Trophoblast cell (in vitro differentiated cells and primary cell): ENCODE data around the gene DGKD.

ENCODE experiments used
- DNase-seq, 2 donors: peaks; one replicate each; pipeline ENCODE4 v3.0.0-alpha.2; 2016
- H2AFZ ChIP-seq: 2 replicates; pipeline ENCODE4 v1.6.1; 2013; ENCODE audit warnings: low read length, moderate library complexity, mild to moderate bottlenecking; ENCODE audit not compliant: insufficient read depth, poor library complexity
- H2AK5ac ChIP-seq: 2 replicates; pipeline ENCODE4 v1.6.1; 2013; ENCODE audit warnings: mild to moderate bottlenecking, low read length
- H2BK120ac ChIP-seq: 2 replicates; pipeline ENCODE4 v1.6.1; 2013; ENCODE audit warnings: low read length, mild to moderate bottlenecking, moderate library complexity; ENCODE audit not compliant: insufficient read depth, poor library complexity
- H2BK12ac ChIP-seq: 2 replicates; pipeline ENCODE4 v1.6.1; 2013; ENCODE audit warnings: mild to moderate bottlenecking, low read length, moderate library complexity
- H2BK5ac ChIP-seq: 2 replicates; pipeline ENCODE4 v1.6.1; 2013; ENCODE audit warnings: low read length, low read depth, moderate library complexity, mild to moderate bottlenecking; ENCODE audit not compliant: poor library complexity
- H3K14ac ChIP-seq: 2 replicates; pipeline ENCODE4 v1.6.1; 2013; ENCODE audit warnings: mild to moderate bottlenecking, low read length
- H3K18ac ChIP-seq: 2 replicates; pipeline ENCODE4 v1.6.1; 2013; ENCODE audit warnings: mild to moderate bottlenecking, low read length
- H3K23ac ChIP-seq: 2 replicates; pipeline ENCODE4 v1.6.1; 2013; ENCODE audit warnings: low read length
- H3K27ac ChIP-seq: 2 replicates; pipeline ENCODE4 v1.5.1; 2013; ENCODE audit warnings: low read depth, mild to moderate bottlenecking, inconsistent platforms, low read length, moderate library complexity
- H3K27me3 ChIP-seq: 2 replicates; pipeline ENCODE4 v1.6.1; 2013; ENCODE audit warnings: inconsistent platforms, mild to moderate bottlenecking, low read length, moderate library complexity; ENCODE audit not compliant: insufficient read depth
- H3K36me3 ChIP-seq, 2 experiments: 1 replicate in 1 of 2; 2 replicates in 1 of 2; pipeline ENCODE4 v1.6.1; 2013; ENCODE audit warnings: low read length in 2 of 2, mild to moderate bottlenecking in 2 of 2, moderate library complexity in 1 of 2; ENCODE audit not compliant: insufficient read depth in 2 of 2, control insufficient read depth in 1 of 2
- H3K4ac ChIP-seq: 2 replicates; pipeline ENCODE4 v1.6.1; 2013; ENCODE audit warnings: low read depth, mild to moderate bottlenecking, low read length, moderate library complexity
- H3K4me1 ChIP-seq, 2 experiments: 1 replicate in 1 of 2; 2 replicates in 1 of 2; pipeline ENCODE4 v1.6.1; 2013; ENCODE audit warnings: low read length in 2 of 2, mild to moderate bottlenecking in 2 of 2, moderate library complexity in 1 of 2; ENCODE audit not compliant: insufficient read depth in 2 of 2, control insufficient read depth in 1 of 2
- H3K4me2 ChIP-seq: 2 replicates; pipeline ENCODE4 v1.6.1; 2013; ENCODE audit warnings: inconsistent platforms, mild to moderate bottlenecking, low read length, moderate library complexity
- H3K4me3 ChIP-seq: 2 replicates; pipeline ENCODE4 v1.5.1; 2013; ENCODE audit warnings: mild to moderate bottlenecking, low read depth, low read length, inconsistent platforms
- H3K79me1 ChIP-seq: one replicate; pipeline ENCODE4 v1.6.1; 2013; ENCODE audit warnings: low read length
- H3K79me2 ChIP-seq: 2 replicates; pipeline ENCODE4 v1.6.1; 2013; ENCODE audit warnings: low read length, mild to moderate bottlenecking; ENCODE audit not compliant: control insufficient read depth, insufficient read depth, poor library complexity
- H3K9ac ChIP-seq: 2 replicates; pipeline ENCODE4 v1.6.1; 2013; ENCODE audit warnings: mild to moderate bottlenecking, low read length
- H3K9me3 ChIP-seq: 2 replicates; pipeline ENCODE4 v1.6.1; 2013; ENCODE audit warnings: low read depth, mild to moderate bottlenecking, control low read depth, inconsistent platforms, low read length; ENCODE audit not compliant: insufficient read depth
- H4K12ac ChIP-seq: 2 replicates; pipeline ENCODE4 v1.6.1; 2013; ENCODE audit warnings: low read depth, mild to moderate bottlenecking, low read length, moderate library complexity
- H4K8ac ChIP-seq: 2 replicates; pipeline ENCODE4 v1.6.1; 2013; ENCODE audit warnings: low read depth, mild to moderate bottlenecking, low read length, moderate library complexity
- H4K91ac ChIP-seq: one replicate; pipeline ENCODE4 v1.6.1; 2013; ENCODE audit warnings: low read depth, mild to moderate bottlenecking, low read length, moderate library complexity
- WGBS: extraction: QIAGEN DNeasy Blood & Tissue Kit; methylation state at CpG from one replicate; pipeline ENCODE4 v1.1.7; 2013; ENCODE audit warnings: missing lambda C conversion rate; ENCODE audit not compliant: insufficient read length, insufficient coverage; ENCODE audit errors: extremely low coverage; 5-methylcytosine and 5-hydroxymethylcytosine counted together

DGKD gene

DNA sequence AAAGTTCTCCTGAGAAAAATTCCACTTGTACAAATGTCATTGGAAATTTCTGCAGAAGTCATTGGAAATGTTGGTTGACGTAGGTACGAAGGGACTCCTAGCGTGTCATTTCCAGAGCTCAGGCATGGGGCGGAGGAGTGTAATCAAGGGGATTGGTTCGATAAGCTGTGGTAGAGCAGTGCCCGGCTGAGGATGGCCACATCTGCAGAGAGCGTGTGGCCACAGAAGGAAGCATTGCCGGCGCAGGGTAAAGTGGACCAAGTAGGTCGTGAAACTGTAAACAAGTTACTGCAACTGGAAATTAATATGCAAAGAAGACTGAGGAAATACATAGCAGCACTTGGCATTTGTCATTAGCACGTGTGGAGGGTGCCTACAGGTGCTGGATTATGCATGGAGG, 101.8 kb downstream of the DGKD start:
- no peak for DNase-seq
- Histone ChIP-seq H3K23ac (no peak overlapping the region), H3K4me3 (no peak overlapping the region), H2AK5ac (no peak overlapping the region), H3K27ac (no peak overlapping the region), H2AFZ (no peak overlapping the region), H4K91ac (no peak overlapping the region), H3K79me1 (no peaks in the 10 kb centered on the region), H3K4ac (no peak overlapping the region), H2BK120ac (no peak overlapping the region), H3K18ac (no peak overlapping the region), H3K79me2 (no peaks in the 10 kb centered on the region), H3K4me2 (no peak overlapping the region), H3K9me3 (no peaks in the 10 kb centered on the region), H3K4me1 (no peaks in the 10 kb centered on the region), H4K12ac (no peak overlapping the region), H2BK12ac (no peak overlapping the region), H4K8ac (no peak overlapping the region), H2BK5ac (no peak overlapping the region), H3K9ac (no peak overlapping the region), H3K36me3 (peaks cover 41 to 51% of the 10 kb centered on the region in 2 experiments), H3K14ac (no peak overlapping the region), H3K27me3 (no peaks in the 10 kb centered on the region)
- no CpG with 5 or more reads among the region's 11 CpGs for WGBS

DNA sequence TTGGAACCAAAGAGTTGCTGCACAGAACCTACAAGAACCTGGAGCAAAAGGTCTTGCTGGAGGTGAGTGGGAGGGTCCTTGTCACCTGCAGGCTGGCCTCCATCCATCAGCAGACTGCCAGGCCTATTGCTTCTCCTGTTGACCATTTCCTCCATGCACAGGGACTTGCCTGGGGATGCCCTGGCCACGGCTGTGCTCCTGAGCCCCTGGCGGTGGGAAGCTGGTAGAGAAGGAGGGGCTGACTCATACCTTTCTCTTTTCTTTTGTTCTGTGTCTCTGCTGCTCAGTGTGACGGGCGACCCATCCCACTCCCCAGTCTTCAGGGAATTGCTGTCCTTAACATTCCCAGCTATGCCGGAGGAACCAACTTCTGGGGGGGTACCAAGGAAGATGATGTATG, 102.6 kb downstream of the DGKD start:
- Histone ChIP-seq H4K12ac (no peak overlapping the region), H3K9me3 (no peaks in the 10 kb centered on the region), H4K91ac (no peak overlapping the region), H2BK12ac (no peak overlapping the region), H2AFZ (no peak overlapping the region), H2AK5ac (no peak overlapping the region), H3K27ac (no peak overlapping the region), H3K18ac (no peak overlapping the region), H2BK5ac (no peak overlapping the region), H3K79me1 (no peaks in the 10 kb centered on the region), H3K27me3 (no peaks in the 10 kb centered on the region), H4K8ac (no peak overlapping the region), H3K4me3 (no peak overlapping the region), H3K79me2 (no peaks in the 10 kb centered on the region), H3K4me2 (no peak overlapping the region), H3K14ac (no peak overlapping the region), H2BK120ac (no peak overlapping the region), H3K36me3 (peaks cover 48 to 58% of the 10 kb centered on the region in 2 experiments), H3K9ac (no peak overlapping the region), H3K4ac (no peak overlapping the region), H3K23ac (no peak overlapping the region), H3K4me1 (no peaks in the 10 kb centered on the region)
- DNase-seq: no peak
- no CpG with 5 or more reads among the region's 5 CpGs for WGBS

DNA sequence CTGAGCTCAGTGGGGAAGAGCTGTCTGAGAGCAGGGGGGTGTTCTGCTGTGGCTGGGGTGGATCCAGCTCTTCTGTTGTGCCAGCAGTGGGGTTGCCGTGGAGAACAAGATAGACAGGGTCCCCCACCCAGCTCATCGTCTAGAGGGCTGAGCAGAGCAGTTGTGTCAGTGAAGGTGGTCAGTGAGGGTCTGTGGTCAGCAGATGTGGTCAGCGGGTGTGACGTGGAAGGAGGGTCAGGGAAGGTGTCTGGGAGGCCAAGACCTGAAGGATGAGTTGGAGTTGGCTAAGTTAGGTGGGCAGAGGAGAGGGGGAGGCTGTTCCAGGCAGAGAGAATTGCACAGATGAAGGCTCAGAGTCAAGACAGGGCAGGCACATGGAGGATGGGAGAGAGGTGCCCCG, 103.1 kb downstream of the DGKD start:
- Histone ChIP-seq H3K79me1 (no peaks in the 10 kb centered on the region), H3K79me2 (no peaks in the 10 kb centered on the region), H3K18ac (no peak overlapping the region), H3K4me3 (no peak overlapping the region), H2BK5ac (no peak overlapping the region), H4K12ac (no peak overlapping the region), H2AFZ (no peak overlapping the region), H3K27ac (no peak overlapping the region), H3K36me3 (peaks cover 48 to 58% of the 10 kb centered on the region in 2 experiments), H3K14ac (no peak overlapping the region), H3K9me3 (no peaks in the 10 kb centered on the region), H3K4me2 (no peak overlapping the region), H2BK120ac (no peak overlapping the region), H4K8ac (no peak overlapping the region), H3K9ac (no peak overlapping the region), H2BK12ac (no peak overlapping the region), H2AK5ac (no peak overlapping the region), H3K4ac (no peak overlapping the region), H4K91ac (no peak overlapping the region), H3K27me3 (no peaks in the 10 kb centered on the region), H3K23ac (no peak overlapping the region), H3K4me1 (no peaks in the 10 kb centered on the region)
- DNase-seq: no peak
- no CpG with 5 or more reads among the region's 5 CpGs for WGBS

DNA sequence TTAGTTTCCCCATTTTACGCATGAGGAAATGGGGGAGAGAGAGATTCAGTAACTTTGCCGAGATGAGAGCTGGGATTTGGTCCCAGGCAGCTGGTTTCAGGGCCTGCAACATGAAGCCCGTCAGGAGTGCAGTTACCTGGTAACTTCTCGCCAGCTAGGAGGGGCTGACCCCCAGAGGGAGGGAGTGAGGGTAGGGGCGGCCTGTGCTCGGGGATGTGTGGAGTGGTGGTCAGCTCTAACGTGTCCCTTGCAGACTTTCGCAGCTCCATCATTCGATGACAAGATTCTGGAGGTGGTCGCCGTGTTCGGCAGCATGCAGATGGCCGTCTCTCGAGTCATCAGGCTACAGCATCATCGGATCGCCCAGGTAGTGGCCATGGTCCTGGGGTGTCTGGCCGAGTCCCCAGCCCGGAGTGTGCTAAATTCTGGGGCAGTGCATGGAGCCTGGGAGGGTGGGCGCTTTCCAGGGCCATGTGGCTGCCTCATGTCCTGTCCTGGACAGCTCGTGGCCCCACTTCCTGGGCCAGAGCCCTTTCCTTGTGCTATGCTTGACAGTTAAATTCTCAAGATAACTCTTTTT, 103.8 kb downstream of the DGKD start:
- Histone ChIP-seq H4K12ac (no peak overlapping the region), H3K9me3 (no peaks in the 10 kb centered on the region), H3K14ac (no peak overlapping the region), H3K79me1 (no peaks in the 10 kb centered on the region), H3K36me3 (peaks cover 53 to 63% of the 10 kb centered on the region in 2 experiments), H3K4me1 (no peaks in the 10 kb centered on the region), H4K8ac (no peak overlapping the region), H3K79me2 (no peaks in the 10 kb centered on the region), H2BK5ac (no peak overlapping the region), H2AK5ac (no peak overlapping the region), H3K4me3 (no peak overlapping the region), H3K27ac (no peak overlapping the region), H3K23ac (no peak overlapping the region), H2BK120ac (no peak overlapping the region), H2BK12ac (no peak overlapping the region), H3K18ac (no peak overlapping the region), H4K91ac (no peak overlapping the region), H3K27me3 (no peaks in the 10 kb centered on the region), H3K4ac (no peak overlapping the region), H3K4me2 (no peak overlapping the region), H2AFZ (no peak overlapping the region), H3K9ac (no peak overlapping the region)
- DNase-seq: no peak
- no CpG with 5 or more reads among the region's 20 CpGs for WGBS
